GM18505 (cell line): ENCODE data around the gene SETD2.
"Not testable (repeated sequence)": the region's sequence is repeated elsewhere in the genome, so short reads cannot be mapped to it uniquely, and the experiment has no call there.

ENCODE experiments used
- ATAC-seq: cut with Tn5 transposase; IDR thresholded peaks from one replicate; pipeline ENCODE4 v1.9.1; 2021; ENCODE audit not compliant: unreplicated experiment
- POLR2A ChIP-seq: IDR thresholded peaks from 4 replicates; pipeline ENCODE4 v1.6.1; 2011; ENCODE audit warnings: borderline replicate concordance; ENCODE audit not compliant: insufficient read depth, insufficient read length; ENCODE audit errors: extremely low read depth

Gene SETD2

DNA sequence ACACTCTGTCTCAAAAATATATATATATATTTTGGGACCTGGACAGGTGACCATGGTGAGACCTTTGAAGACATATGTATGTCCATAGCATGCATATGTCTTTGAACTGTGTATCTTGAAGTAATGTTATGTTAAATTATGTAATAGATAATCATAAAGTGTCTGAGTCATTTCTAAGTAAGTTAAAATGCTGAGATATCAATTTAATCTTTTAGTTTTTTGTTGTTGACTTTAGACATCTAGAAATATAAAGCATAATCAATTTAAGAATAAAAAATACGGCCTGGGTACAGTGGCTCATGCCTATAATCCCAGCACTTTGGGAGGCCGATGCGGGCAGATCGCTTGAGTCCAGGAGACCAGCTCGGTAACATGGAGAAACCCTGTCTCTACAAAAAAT lies 12.7 kb upstream of the SETD2 start:
- TF ChIP-seq POLR2A: no peak
- ATAC-seq: no peak

DNA sequence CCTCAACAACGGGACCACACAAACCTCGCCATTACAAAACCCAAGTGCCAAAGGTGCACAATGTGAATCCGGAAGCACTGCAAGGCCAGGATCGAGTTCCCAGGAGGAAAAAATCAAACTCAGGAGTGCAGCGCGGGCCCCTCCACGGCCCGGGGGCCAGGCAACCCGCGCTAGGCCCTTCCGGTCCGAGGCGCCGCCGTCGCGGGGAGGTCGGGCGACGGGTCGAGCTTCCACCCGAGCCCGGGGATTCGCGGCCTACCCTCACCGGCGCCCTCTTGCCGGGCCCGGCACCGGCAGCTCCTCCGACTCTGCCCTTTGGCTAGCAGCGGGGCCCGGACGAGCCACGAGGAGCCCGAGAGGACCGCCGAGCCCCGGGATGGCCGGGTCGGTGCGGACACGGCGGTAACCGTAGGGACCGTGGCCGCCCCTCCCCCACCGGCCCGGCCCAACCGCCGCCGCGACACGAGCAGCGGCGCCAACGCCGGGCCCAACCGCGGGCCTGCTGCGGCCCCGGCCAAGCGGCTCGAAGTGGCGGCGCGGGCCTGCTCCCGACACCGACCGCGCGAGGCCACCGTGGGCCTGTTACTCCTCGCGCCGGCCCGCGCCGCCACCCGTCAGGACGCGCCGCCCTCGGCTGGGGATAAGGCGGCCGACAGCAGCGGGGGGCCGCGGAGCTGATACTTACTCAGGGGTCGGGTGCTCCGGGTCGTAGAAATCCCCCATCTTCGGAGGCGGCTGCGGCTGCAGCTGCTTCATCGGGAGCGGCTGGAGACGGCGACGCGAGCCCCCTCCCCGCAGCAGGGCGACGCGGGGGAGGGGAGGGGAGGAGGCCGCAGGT lies 525 bp downstream of the SETD2 start:
- ATAC-seq: peak; percentile 33
- no peak for TF ChIP-seq POLR2A

DNA sequence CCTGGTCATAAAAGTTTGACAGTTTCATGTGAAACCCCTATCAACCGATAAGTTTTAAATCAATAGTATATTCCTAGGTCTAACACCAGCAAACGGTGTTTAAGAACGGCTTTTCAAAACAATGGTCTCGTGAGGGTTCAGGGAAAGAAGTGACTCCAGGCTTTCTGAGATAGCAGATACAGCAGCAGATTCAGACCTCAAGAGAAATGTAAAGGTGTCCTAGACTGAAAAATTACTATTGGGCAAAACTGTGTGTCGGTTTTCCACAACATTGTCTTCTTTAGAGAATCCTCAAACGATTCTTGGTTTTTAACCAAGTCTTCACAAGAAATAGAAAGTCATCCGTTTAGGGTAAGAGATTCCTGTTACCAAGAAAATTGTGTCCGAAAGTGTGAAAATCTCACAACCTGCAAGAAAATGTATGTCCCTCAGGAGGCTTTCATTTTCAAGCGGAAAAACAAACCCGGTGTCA lies 1.2 kb downstream of the SETD2 start:
- no peak for TF ChIP-seq POLR2A
- no peak for ATAC-seq

DNA sequence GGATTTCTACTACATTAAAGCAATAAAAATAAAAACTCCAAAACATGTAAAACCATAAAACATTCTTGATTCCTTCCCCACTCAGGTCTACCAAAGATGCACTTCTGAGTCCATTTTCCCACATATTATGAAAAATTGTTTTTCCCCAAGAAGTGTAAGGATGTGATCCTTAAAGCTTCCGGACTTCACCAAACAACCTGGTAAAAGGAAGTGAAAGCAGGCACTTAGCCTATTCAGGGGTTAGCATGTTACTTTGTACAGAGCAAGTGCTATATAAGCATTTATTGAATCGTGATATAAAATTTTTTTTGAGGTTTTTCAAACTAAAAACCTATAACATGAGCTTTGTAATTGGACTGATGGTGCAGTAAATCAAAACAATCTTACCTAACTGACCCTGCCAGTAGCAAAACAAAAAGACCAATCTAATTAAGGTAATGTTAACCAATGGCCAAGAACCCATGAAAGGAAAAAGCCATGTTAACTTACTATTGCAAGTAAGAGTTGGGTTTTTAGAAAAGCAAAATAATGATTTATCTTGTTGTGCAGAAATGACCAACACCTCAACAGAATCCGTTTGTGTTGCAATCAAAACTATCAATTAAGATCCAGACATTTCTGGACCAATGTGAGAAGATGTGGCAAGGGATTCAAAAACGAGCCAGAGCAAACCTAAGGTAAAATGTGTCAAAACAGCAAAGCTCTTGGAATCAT lies 1.8 kb downstream of the SETD2 start:
- TF ChIP-seq POLR2A: no peak
- no peak for ATAC-seq

DNA sequence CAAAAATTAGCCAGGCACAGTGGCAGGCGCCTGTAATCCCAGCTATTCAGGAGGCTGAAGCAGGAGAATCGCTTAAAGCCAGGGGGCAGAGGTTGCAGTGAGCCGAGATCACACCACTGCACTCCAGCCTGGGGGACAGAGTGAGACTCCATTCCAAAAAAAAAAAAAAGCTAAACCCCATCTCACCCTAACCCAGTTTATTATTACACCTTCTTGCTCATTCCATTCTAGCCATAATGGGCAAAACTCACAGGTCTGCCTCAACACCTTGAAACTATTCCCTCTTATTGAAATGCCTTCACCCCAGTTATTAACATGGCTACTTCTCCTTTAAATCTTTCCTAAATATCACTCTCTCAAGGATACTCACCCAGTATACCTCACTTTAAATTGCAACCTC lies 4.1 kb downstream of the SETD2 start:
- ATAC-seq: no peak
- TF ChIP-seq POLR2A: no peak

DNA sequence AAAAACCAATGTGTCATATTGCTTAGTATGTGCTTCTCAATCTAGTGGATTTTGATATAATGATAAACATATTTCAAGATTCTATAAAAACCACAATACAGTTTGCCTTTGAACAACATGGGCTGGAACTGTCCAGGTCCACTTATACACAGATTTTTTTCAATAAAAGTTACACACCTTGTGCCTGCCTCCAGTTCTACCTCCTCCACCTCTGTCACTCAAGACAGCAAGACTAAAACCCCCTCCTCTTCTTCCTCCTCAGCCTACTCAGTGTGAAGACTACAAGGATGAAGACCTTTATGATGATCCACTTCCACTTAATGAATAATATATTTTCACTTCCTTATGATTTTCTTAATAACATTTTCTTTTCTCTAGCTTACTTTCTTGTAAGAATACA lies 5.7 kb downstream of the SETD2 start:
- ATAC-seq: no peak
- TF ChIP-seq POLR2A: no peak

DNA sequence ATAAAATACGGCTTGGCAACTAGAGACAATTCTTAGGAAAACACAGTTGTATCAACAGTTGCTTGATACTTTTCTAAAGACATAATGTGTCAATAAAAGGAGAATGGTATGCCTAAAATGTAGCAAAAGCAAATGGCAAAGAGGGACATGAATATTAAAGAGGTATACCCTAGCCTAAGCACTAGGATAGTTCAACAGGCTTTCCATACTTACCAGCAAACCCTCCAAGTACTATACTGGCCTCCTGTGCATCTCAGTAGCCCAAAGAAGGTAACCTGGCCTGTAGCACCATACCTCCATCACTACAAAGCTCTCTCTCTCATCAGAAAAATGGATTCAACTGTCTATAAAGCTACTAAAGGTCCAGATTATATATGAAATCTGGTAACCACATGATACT lies 7.5 kb downstream of the SETD2 start:
- ATAC-seq: no peak
- TF ChIP-seq POLR2A: no peak

DNA sequence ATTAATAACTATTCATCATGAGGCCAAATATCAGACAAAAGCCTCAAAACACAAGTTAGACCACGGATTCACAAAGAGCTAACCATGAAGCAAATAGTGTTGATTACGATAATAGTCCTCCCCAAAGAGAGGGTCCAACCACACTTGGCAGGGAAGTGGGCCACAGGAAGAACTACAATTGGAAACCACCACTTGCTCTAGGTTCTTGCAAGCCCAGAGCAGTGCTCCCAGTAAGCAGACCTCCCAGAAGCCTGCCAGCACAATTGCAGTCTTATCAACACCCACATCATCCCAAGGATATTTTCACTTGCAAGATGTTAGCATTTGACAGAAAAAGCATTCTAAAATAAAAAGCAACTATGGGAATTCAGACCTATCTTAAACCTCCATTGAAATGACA lies 11.3 kb downstream of the SETD2 start:
- no peak for TF ChIP-seq POLR2A
- no peak for ATAC-seq

DNA sequence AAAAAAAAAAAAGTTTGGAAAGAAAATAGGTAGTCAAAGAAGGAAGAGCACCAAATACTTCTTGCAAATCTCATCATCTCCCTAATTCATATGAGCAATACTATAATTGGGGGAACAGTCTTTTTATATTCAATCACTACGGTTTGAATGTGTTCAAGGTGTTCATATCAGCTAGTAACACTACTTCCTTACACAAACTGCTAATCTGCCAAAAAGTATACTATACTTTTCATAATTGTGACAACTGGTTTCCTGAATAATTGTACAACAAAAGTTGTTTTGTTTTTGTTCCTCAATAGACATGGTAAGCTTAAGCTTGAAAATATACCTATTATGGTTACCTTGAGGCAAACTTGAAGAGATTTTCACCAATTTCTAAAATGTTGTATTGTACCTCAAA lies 12.1 kb downstream of the SETD2 start:
- no peak for ATAC-seq
- no peak for TF ChIP-seq POLR2A

DNA sequence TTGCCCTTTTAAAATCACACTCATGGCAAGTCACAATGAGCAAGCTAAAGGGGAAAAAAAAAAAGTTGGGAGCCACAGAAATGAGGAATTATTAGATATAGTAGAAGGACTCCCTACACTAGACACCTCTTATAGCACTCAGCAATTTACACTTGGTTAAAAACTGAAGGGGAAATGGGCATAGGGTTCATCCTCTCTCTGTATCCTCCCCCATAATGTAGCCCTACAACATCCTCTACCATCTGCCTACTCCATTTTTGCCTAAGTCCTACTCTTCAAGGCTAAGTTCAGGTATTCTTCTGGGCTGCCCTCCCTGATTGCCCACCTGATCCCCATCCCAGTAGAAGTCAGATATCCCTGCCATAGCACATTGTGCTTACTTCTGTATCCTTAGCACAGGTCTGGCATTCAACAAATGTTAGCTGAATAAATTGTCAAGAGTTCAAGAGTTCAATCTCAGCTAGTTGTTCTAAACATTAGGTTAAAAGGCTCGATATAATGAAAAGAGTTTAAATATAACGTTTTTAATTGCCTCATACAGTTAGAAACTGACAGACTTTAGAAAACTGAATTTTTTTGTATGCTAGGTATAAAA lies 14.5 kb downstream of the SETD2 start:
- no peak for ATAC-seq

DNA sequence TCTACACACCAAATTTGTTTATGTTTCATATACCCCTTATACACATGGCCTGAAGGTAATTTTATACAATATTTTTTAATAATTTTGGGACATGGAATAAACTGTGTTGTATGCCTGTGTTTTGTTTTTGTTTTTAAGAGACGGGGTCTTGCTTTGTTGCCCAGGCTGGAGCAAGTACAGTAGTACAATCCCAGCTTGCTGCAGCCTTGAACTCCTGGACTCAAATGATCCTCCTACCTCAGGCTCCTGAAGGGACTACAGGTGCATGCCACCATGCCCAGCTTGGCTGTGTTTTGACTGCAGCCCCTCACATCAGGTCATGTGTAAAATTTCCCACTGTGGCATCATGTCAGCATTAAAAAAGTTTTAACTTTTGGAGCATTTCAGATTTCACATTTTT lies 18.6 kb downstream of the SETD2 start:
- no peak for TF ChIP-seq POLR2A
- ATAC-seq: no peak

More for the DNA sequence above, 14.5 kb downstream of the SETD2 start:
- no peak for TF ChIP-seq POLR2A

DNA sequence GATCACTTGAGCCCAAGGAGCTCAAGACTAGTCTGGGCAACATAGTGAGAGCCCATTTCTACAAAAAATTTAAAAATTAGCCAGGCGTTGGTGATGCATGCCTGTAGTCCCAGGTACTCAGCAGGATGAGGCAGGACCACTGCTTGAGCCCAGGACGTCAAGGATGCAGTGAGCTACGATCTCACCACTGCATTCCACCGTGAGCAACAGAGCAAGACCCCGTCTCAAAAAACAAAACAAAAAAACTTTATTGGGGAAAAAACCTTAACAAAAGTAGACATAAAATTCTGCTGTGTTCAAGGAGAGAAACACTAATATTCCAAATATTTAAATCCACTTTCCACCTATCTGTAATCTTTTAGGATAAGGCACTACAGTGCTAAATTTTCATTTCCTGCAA lies 20.8 kb downstream of the SETD2 start:
- ATAC-seq: no peak
- TF ChIP-seq POLR2A: no peak

DNA sequence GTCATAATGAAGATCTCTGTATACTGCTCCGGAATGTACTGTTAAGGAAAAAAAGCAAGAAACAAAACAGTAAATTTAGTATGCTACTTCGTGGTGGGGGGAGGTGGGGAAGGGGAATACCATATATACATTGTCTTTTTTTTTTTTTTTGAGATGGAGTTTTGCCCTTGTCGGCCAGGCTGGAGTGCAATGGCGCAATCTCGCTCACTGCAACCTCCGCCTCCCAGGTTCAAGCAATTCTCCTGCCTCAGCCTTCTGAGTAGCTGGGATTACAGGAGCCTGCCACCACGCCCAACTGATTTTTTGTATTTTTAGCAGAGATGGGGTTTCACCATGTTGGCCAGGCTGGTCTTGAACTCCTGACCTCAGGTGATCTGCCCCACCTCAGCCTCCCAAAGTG lies 21.4 kb downstream of the SETD2 start:
- ATAC-seq: not testable (repeated sequence)

DNA sequence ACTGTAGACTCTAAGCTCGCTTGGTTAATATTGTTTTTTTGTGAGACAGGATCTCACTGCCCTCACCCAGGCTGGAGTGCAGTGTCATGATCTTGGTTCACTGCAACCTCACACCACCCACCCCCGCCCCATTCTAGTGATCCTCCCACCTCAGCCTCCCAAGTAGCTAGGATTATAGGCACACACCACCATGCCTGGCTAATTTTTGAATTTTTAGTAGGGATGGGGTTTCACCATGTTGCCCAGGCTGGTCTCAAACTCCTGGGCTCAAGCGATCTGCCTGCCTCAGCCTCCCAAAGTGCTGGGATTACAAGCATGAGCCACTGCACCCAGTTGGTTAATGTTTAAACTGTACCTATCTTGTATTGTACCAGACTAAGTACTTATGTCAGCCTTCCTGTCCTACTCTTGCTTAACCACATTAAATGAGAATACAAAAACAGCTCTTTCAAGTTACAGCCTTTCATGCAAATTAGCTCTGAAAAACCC lies 22.9 kb downstream of the SETD2 start:
- peak; percentile 73 for ATAC-seq

DNA sequence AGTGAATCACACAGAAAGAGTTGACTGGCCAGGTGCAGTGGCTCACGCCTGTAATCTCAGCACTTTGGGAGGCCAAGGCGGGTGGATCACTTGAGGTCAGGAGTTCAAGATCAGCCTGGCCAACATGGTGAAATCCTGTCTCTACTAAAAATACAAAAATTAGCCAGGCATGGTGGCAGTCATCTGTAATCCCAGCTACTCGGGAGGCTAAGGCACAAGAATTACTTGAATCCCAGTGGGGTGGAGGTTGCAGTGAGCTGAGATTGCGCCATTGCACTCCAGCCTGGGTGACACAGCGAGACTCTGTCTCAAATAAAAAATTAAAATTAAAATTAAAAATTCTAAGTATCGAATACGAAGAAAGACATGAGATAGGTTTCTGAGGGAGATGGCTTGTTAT lies 23.4 kb downstream of the SETD2 start:
- ATAC-seq: not testable (repeated sequence)
